PC-3 (cell line): ENCODE measurements around the gene SSC5D. TPM values are rescaled to one million over a fixed set of nuclear protein-coding genes. Genes with fewer than 3 reads are reported as not detected.

ENCODE experiments used
- ATAC-seq: fragments of 200-7000 bp; cut with Tn5 transposase; 2 replicates; pipeline ENCODE4 v1.9.1; 2020; ENCODE audit warnings: mild to moderate bottlenecking, moderate library complexity
- BruUV-seq: library from RNA; stranded (reverse); fragments of 400-500 nt; replicated peaks from 2 replicates; lab custom pipeline; 2021; lab: Mats Ljungman, UMichigan
- CTCF ChIA-PET: fragments of 300-600 bp; sonication (Branson Sonifier 250); formaldehyde crosslinking; loops from one replicate; lab custom pipeline; 2022; ENCODE audit warnings: antibody characterized with exemption; lab: Charles Lee
- POLR2A ChIA-PET: fragments of 300-600 bp; sonication (Branson Sonifier 250); formaldehyde crosslinking; loops from one replicate; lab custom pipeline; 2022; ENCODE audit warnings: antibody characterized with exemption; ENCODE audit not compliant: unreplicated experiment; lab: Charles Lee
- DNase-seq: peaks from one replicate; pipeline ENCODE4 v3.0.0-alpha.2; 2015
- H2AFZ ChIP-seq: fragments of 300-600 bp; sonication (generic); 2 replicates; pipeline ENCODE4 v1.6.0; 2016; ENCODE audit warnings: antibody characterized with exemption, low read length
- H3F3A ChIP-seq: fragments of 300-600 bp; sonication (generic); one replicate; pipeline ENCODE4 v1.6.0; 2017; ENCODE audit warnings: antibody characterized with exemption, low read length, control low read depth, mild to moderate bottlenecking; ENCODE audit not compliant: unreplicated experiment
- H3K27ac ChIP-seq: fragments of 300-600 bp; sonication (generic); 2 replicates; pipeline ENCODE4 v1.5.1; 2016; ENCODE audit warnings: mild to moderate bottlenecking, low read length
- H3K27me3 ChIP-seq: fragments of 300-600 bp; sonication (generic); 2 replicates; pipeline ENCODE4 v1.6.1; 2016; ENCODE audit warnings: low read length, mixed read lengths
- H3K36me3 ChIP-seq: fragments of 300-600 bp; sonication (generic); 2 replicates; pipeline ENCODE4 v1.6.1; 2016; ENCODE audit warnings: low read depth, mixed run types, low read length, mixed read lengths
- H3K4me1 ChIP-seq: fragments of 300-600 bp; sonication (generic); 2 replicates; pipeline ENCODE4 v1.5.1; 2016; ENCODE audit warnings: low read length; ENCODE audit not compliant: insufficient read depth
- H3K4me2 ChIP-seq: fragments of 300-600 bp; sonication (generic); 2 replicates; pipeline ENCODE4 v1.6.0; 2016; ENCODE audit warnings: low read length
- H3K4me3 ChIP-seq: fragments of 300-600 bp; sonication (generic); 2 replicates; pipeline ENCODE4 v1.5.1; 2016; ENCODE audit warnings: mild to moderate bottlenecking, low read length, mixed read lengths
- H3K79me2 ChIP-seq: fragments of 300-600 bp; sonication (generic); 2 replicates; pipeline ENCODE4 v1.6.1; 2017; ENCODE audit warnings: low read length, mixed read lengths
- H3K9ac ChIP-seq: fragments of 300-600 bp; sonication (generic); 2 replicates; pipeline ENCODE4 v1.6.0; 2016; ENCODE audit warnings: mild to moderate bottlenecking, low read length
- H3K9me2 ChIP-seq: fragments of 300-600 bp; sonication (generic); replicated peaks from 2 replicates; pipeline ENCODE4 v1.6.1; 2016; ENCODE audit warnings: mixed run types, low read length, mixed read lengths
- H3K9me3 ChIP-seq: fragments of 300-600 bp; sonication (generic); 2 replicates; pipeline ENCODE4 v1.6.1; 2016; ENCODE audit warnings: low read length, mixed read lengths
- H4K20me1 ChIP-seq: fragments of 300-600 bp; sonication (generic); 2 replicates; pipeline ENCODE4 v1.6.1; 2016; ENCODE audit warnings: low read length, mixed read lengths
- CTCF ChIP-seq: fragments of 300-600 bp; sonication (generic); conservative IDR thresholded peaks from 2 replicates; pipeline ENCODE4 v1.5.1; 2017; ENCODE audit warnings: antibody characterized with exemption, low read depth, mild to moderate bottlenecking, low read length
- EZH2 ChIP-seq: fragments of 300-600 bp; sonication (generic); IDR thresholded peaks from one replicate; pipeline ENCODE4 v1.6.1; 2017; ENCODE audit warnings: antibody characterized with exemption, mild to moderate bottlenecking, low read length; ENCODE audit not compliant: unreplicated experiment
- EZH2phosphoT487 ChIP-seq: fragments of 300-600 bp; sonication (generic); IDR thresholded peaks from 2 replicates; pipeline ENCODE4 v1.6.1; 2018; ENCODE audit warnings: mild to moderate bottlenecking, antibody characterized with exemption, low read length, borderline replicate concordance
- intact Hi-C: fragments of 100-400 bp; cut with micrococcal nuclease; formaldehyde crosslinking; loops from 2 replicates; pipeline ENCODE4 v1.9.0; 2023
- total RNA-seq: library from RNA; depleted of rRNA; stranded (reverse); fragments of >200 nt; gene quantifications from 2 replicates; pipeline ENCODE4 v1.2.3, GENCODE V29; 2014

SSC5D gene
- total RNA-seq, 1 experiment from 2014 or later = not detected

GRCh38 chr19:55528030-55528803 is 40.0 kb downstream of the SSC5D start:
- H3K4me2 ChIP-seq = peak overlapping the region; percentile 22
- DNase-seq (peak; percentile 23), ATAC-seq (peak; percentile 68)
- H3K9me2 ChIP-seq = no peaks in the 10 kb centered on the region
- no peaks in the 10 kb centered on the region for H3K36me3 ChIP-seq
- no peaks in the 10 kb centered on the region for H3K9me3 ChIP-seq
- H3K27me3 ChIP-seq = no peaks in the 10 kb centered on the region
- TF ChIP-seq EZH2 (no peak), EZH2phosphoT487 (no peak), CTCF (no peak)
- no TSS peak for BruUV-seq
- H3K27ac ChIP-seq = no peak overlapping the region
- intact Hi-C loops = no loop called here
- ChIA-PET POLR2A (no interaction called here), CTCF (interaction anchor here (0.6 to 1.0 kb wide), 2 partner anchors 29 to 78 kb away, joined by 4 to 6 read pairs; partner anchors contain the start of gene ZNF865)
- H3F3A ChIP-seq = no peaks in the 10 kb centered on the region
- H4K20me1 ChIP-seq = no peaks in the 10 kb centered on the region
- H3K4me1 ChIP-seq = peaks cover 12% of the 10 kb centered on the region; the same call in 1 of the 2 replicates
- H3K79me2 ChIP-seq = no peaks in the 10 kb centered on the region
- no peak overlapping the region for H3K4me3 ChIP-seq
- H3K9ac ChIP-seq = no peak overlapping the region
- peak overlapping the region; percentile 5; the same call in 1 of the 2 replicates for H2AFZ ChIP-seq

- H3K27ac ChIP-seq = no peak overlapping the region
- DNase-seq = no peak
- H3K36me3 ChIP-seq = no peaks in the 10 kb centered on the region
- ChIA-PET POLR2A (no interaction called here), CTCF (no interaction called here)
- no peak overlapping the region for H2AFZ ChIP-seq
- H3K9me3 ChIP-seq = no peaks in the 10 kb centered on the region
- intact Hi-C loops = no loop called here
- no peaks in the 10 kb centered on the region for H3K27me3 ChIP-seq
- no peak overlapping the region for H3K4me2 ChIP-seq
- H3K4me3 ChIP-seq = no peak overlapping the region
- TF ChIP-seq CTCF (no peak), EZH2 (no peak), EZH2phosphoT487 (no peak)
- H3K9ac ChIP-seq = no peak overlapping the region
- no peaks in the 10 kb centered on the region for H4K20me1 ChIP-seq
- ATAC-seq = no peak
- H3K9me2 ChIP-seq = no peaks in the 10 kb centered on the region
- peaks cover 12% of the 10 kb centered on the region; the same call in 1 of the 2 replicates for H3K4me1 ChIP-seq
- no peaks in the 10 kb centered on the region for H3K79me2 ChIP-seq
- no TSS peak for BruUV-seq
- H3F3A ChIP-seq = no peaks in the 10 kb centered on the region
Measured at GRCh38 chr19:55529636-55530234, 41.5 kb downstream of the SSC5D start.
